GM23338 (cell line): ENCODE data around the gene MTHFSD. TPM values are rescaled to one million over a fixed set of nuclear protein-coding genes. Genes with fewer than 3 reads are reported as not detected.

Experiments used
- ATAC-seq: fragments of 200-7000 bp; cut with Tn5 transposase; 3 replicates; pipeline ENCODE4 v1.9.1; 2020
- DNase-seq: peaks from one replicate; pipeline ENCODE4 v3.0.0-alpha.2; 2015; ENCODE audit warnings: low spot score
- H2AFZ ChIP-seq: fragments of 200-600 bp; sonication (generic); 2 replicates; pipeline ENCODE4 v1.8.0; 2016; ENCODE audit warnings: antibody characterized with exemption, mild to moderate bottlenecking, moderate library complexity
- H3F3A ChIP-seq: fragments of 200-600 bp; sonication (generic); replicated peaks from 2 replicates; pipeline ENCODE4 v1.8.0; 2017; ENCODE audit warnings: antibody characterized with exemption, mixed run types, low read depth
- H3K27ac ChIP-seq: fragments of 200-600 bp; sonication (generic); 2 replicates; pipeline ENCODE4 v1.6.1; 2016; ENCODE audit warnings: low read depth
- H3K27me3 ChIP-seq: fragments of 200-600 bp; sonication (generic); 2 replicates; pipeline ENCODE4 v1.8.0; 2016; ENCODE audit warnings: mild to moderate bottlenecking, mixed run types, moderate library complexity; ENCODE audit not compliant: insufficient read depth
- H3K36me3 ChIP-seq: fragments of 200-600 bp; sonication (generic); 2 replicates; pipeline ENCODE4 v1.8.0; 2016; ENCODE audit warnings: mild to moderate bottlenecking; ENCODE audit not compliant: insufficient read depth
- H3K4me1 ChIP-seq: fragments of 200-600 bp; sonication (generic); 2 replicates; pipeline ENCODE4 v1.8.0; 2016; ENCODE audit warnings: mild to moderate bottlenecking, moderate library complexity; ENCODE audit not compliant: insufficient read depth
- H3K4me2 ChIP-seq: fragments of 200-600 bp; sonication (generic); 2 replicates; pipeline ENCODE4 v1.7.1; 2017; ENCODE audit warnings: mixed run types
- H3K4me3 ChIP-seq: fragments of 200-600 bp; sonication (generic); 2 replicates; pipeline ENCODE4 v1.6.1; 2016; ENCODE audit warnings: mixed run types
- H3K79me2 ChIP-seq: fragments of 200-600 bp; sonication (generic); replicated peaks from 2 replicates; pipeline ENCODE4 v1.8.0; 2017; ENCODE audit warnings: mild to moderate bottlenecking; ENCODE audit not compliant: insufficient read depth
- H3K9me2 ChIP-seq: fragments of 200-600 bp; sonication (generic); 2 replicates; pipeline ENCODE4 v1.8.0; 2017; ENCODE audit not compliant: insufficient read depth
- H4K20me1 ChIP-seq: fragments of 200-600 bp; sonication (generic); replicated peaks from 2 replicates; pipeline ENCODE4 v1.8.0; 2017; ENCODE audit warnings: mild to moderate bottlenecking; ENCODE audit not compliant: insufficient read depth
- H3K27ac Mint-ChIP-seq: 2 replicates; pipeline ENCODE4 v1.8.0; 2020; ENCODE audit warnings: inconsistent platforms, mild to moderate bottlenecking, moderate library complexity, mixed read lengths
- H3K27me3 Mint-ChIP-seq: 3 replicates; pipeline ENCODE4 v1.8.0; 2022; ENCODE audit warnings: low read depth, mild to moderate bottlenecking, moderate library complexity, mixed read lengths, inconsistent platforms; ENCODE audit not compliant: insufficient read depth, poor library complexity
- H3K36me3 Mint-ChIP-seq: 3 replicates; pipeline ENCODE4 v1.8.0; 2021; ENCODE audit warnings: low read depth, mild to moderate bottlenecking, inconsistent platforms, moderate library complexity, mixed read lengths
- H3K4me1 Mint-ChIP-seq: 3 replicates; pipeline ENCODE4 v1.8.0; 2020; ENCODE audit warnings: mild to moderate bottlenecking, inconsistent platforms, mixed read lengths
- H3K4me3 Mint-ChIP-seq: 3 replicates; pipeline ENCODE4 v1.8.0; 2021; ENCODE audit warnings: moderate library complexity, mild to moderate bottlenecking, inconsistent platforms, mixed read lengths
- H3K9me3 Mint-ChIP-seq: 3 replicates; pipeline ENCODE4 v1.8.0; 2020; ENCODE audit warnings: moderate library complexity, mild to moderate bottlenecking, inconsistent platforms, mixed read lengths
- CTCF ChIP-seq, 2 experiments: fragments of 200-600 bp in 1 of 2; sonication (generic) in 1 of 2; conservative IDR thresholded peaks; 2 replicates each; pipeline versions ENCODE4 v1.5.1 to v1.6.1; 2016 to 2017; ENCODE audit warnings: antibody characterized with exemption in 2 of 2, low read depth in 2 of 2, mild to moderate bottlenecking in 2 of 2, moderate library complexity in 1 of 2
- EZH2 ChIP-seq: fragments of 200-600 bp; sonication (generic); IDR thresholded peaks from one replicate; pipeline ENCODE4 v1.8.0; 2017; ENCODE audit warnings: antibody characterized with exemption, mild to moderate bottlenecking, low read depth; ENCODE audit not compliant: unreplicated experiment
- EZH2phosphoT487 ChIP-seq: fragments of 200-600 bp; sonication (generic); IDR thresholded peaks from one replicate; pipeline ENCODE4 v1.8.1; 2018; ENCODE audit warnings: antibody characterized with exemption; ENCODE audit not compliant: unreplicated experiment
- JUNB ChIP-seq: IDR thresholded peaks from one replicate; pipeline ENCODE4 v1.6.1; 2016; ENCODE audit warnings: antibody characterized with exemption; ENCODE audit not compliant: unreplicated experiment
- REST ChIP-seq: IDR thresholded peaks from one replicate; pipeline ENCODE4 v1.6.1; 2018; ENCODE audit warnings: antibody characterized with exemption; ENCODE audit not compliant: unreplicated experiment
- STAT1 ChIP-seq: IDR thresholded peaks from one replicate; pipeline ENCODE4 v1.6.1; 2016; ENCODE audit warnings: antibody characterized with exemption; ENCODE audit not compliant: unreplicated experiment
- ZNF114 ChIP-seq: fragments of 250-450 bp; sonication (Bioruptor Pico); IDR thresholded peaks from 2 replicates; pipeline ENCODE4 v1.5.0; 2020; ENCODE audit warnings: mild to moderate bottlenecking, moderate library complexity
- polyA plus RNA-seq: library from polyadenylated mRNA; unstranded; fragments of >200 nt; fragmentation: Nextera tagmentation; extraction: Ambion mirVana; gene quantifications from 2 replicates; pipeline ENCODE4 v1.2.1, GENCODE V29; 2016
- total RNA-seq: library from RNA; depleted of rRNA; stranded (reverse); fragments of >200 nt; shearing (Covaris generic); gene quantifications from 2 replicates; pipeline ENCODE4 v1.2.3, GENCODE V29; 2014

MTHFSD gene
- total and polyA plus RNA-seq, 2 experiments from 2014 or later = 7.2 to 8.1 TPM

GRCh38 chr16:86568677-86569623 is 13.9 kb upstream of the MTHFSD start:
- Mint-ChIP-seq H3K27ac (no peak overlapping the region), H3K4me1 (peaks cover 60% of the 10 kb centered on the region), H3K36me3 (no peaks in the 10 kb centered on the region), H3K4me3 (peak overlapping the region; percentile 47), H3K9me3 (peaks cover 5% of the 10 kb centered on the region; the same call in 1 of the 3 replicates), H3K27me3 (peaks cover 92% of the 10 kb centered on the region)
- peak overlapping the region; percentile 60 for H3K4me2 ChIP-seq
- peak; percentile 51 for DNase-seq
- no peaks in the 10 kb centered on the region for H3K9me2 ChIP-seq
- peak overlapping the region; percentile 34; the same call in 1 of the 2 replicates for H3K4me3 ChIP-seq
- peaks cover 75% of the 10 kb centered on the region for H3K4me1 ChIP-seq
- ATAC-seq = no peak
- H4K20me1 ChIP-seq = peaks cover 25% of the 10 kb centered on the region
- TF ChIP-seq EZH2phosphoT487 = peak; percentile 95
- TF ChIP-seq EZH2 = peak; percentile 97
- TF ChIP-seq JUNB = no peak
- H3F3A ChIP-seq = peaks cover 7% of the 10 kb centered on the region
- H2AFZ ChIP-seq = 0 out of 2 replicates have a peak overlapping the region, but pooled peaks have one; percentile 28
- H3K36me3 ChIP-seq = no peaks in the 10 kb centered on the region
- H3K27ac ChIP-seq = no peak overlapping the region
- peaks cover 99% of the 10 kb centered on the region for H3K27me3 ChIP-seq
- no peaks in the 10 kb centered on the region for H3K79me2 ChIP-seq

GRCh38 chr16:86567701-86568581 is 12.9 kb upstream of the MTHFSD start:
- Mint-ChIP-seq H3K9me3 (peaks cover 5% of the 10 kb centered on the region; the same call in 1 of the 3 replicates), H3K27ac (no peak overlapping the region), H3K27me3 (peaks cover 92% of the 10 kb centered on the region), H3K36me3 (no peaks in the 10 kb centered on the region), H3K4me3 (peak overlapping the region; percentile 60), H3K4me1 (peaks cover 59% of the 10 kb centered on the region)
- DNase-seq (peak; percentile 66), ATAC-seq (peak; percentile 10)
- Histone ChIP-seq H3K79me2 (no peaks in the 10 kb centered on the region), H3K4me3 (peak overlapping the region; percentile 57), H3K27ac (no peak overlapping the region), H3K9me2 (no peaks in the 10 kb centered on the region), H4K20me1 (peaks cover 18% of the 10 kb centered on the region), H3F3A (peaks cover 7% of the 10 kb centered on the region), H3K27me3 (peaks cover 97% of the 10 kb centered on the region), H2AFZ (0 out of 2 replicates have a peak overlapping the region, but pooled peaks have one; percentile 47), H3K4me1 (peaks cover 67% of the 10 kb centered on the region), H3K36me3 (no peaks in the 10 kb centered on the region), H3K4me2 (peak overlapping the region; percentile 79)
- peak; percentile 88 for TF ChIP-seq EZH2phosphoT487
- TF ChIP-seq STAT1 = no peak
- peak; percentile 99 for TF ChIP-seq EZH2
- TF ChIP-seq ZNF114 (CRISPR knock-in tag) = no peak
- no peak for TF ChIP-seq REST
- peak in 1 of 2 experiments; percentile 14; a peak in 2 of 4 replicates for TF ChIP-seq CTCF (conservative IDR thresholded peaks at IDR 0.05; ENCODE audit: low read depth in 2 of 2)
